ENCODE data around the gene RAB6B. TPM values are rescaled to one million over a fixed set of nuclear protein-coding genes. Genes with fewer than 3 reads are reported as not detected.

The RAB6B gene
- total and polyA plus RNA-seq, 2 of the 4 experiments (the other 2 are of a cell fraction), result 0.18 to 1.2 TPM

- CTCF ChIA-PET, result no interaction called here
- no peak overlapping the region for H3K14ac ChIP-seq (replicated peaks; ENCODE audit: low read depth, low read length)
- H3K9ac ChIP-seq (ENCODE audit: low read depth, low read length), result no peak overlapping the region
- no peak overlapping the region for H3K4me3 ChIP-seq (ENCODE audit: insufficient read depth, low read depth, low read length)
- H3K4ac ChIP-seq (ENCODE audit: low read depth, low read length), result no peak overlapping the region
- no CpG with 5 or more reads among the region's 6 CpGs for WGBS, 2 experiments (ENCODE audit: extremely low coverage in 2 of 2, insufficient read length in 1 of 2)
- in situ Hi-C loops (cut with MboI; ENCODE audit: low sequenced_read_pairs) (no loop called here), intact Hi-C loops (cut with micrococcal nuclease) (no loop called here), dilution Hi-C loops (cut with HindIII; ENCODE audit: low sequenced_read_pairs, unreplicated experiment) (no loop called here)
- H2BK5ac ChIP-seq (ENCODE audit: low read depth, low read length, poor library complexity, severe bottlenecking), result no peak overlapping the region
- peaks cover 3% of the 10 kb centered on the region; the same call in 1 of the 2 replicates for H3K9me3 ChIP-seq (ENCODE audit: control insufficient read depth, insufficient read depth, low read length)
- H4K5ac ChIP-seq (ENCODE audit: low read depth, low read length), result no peak overlapping the region
- H3K9me1 ChIP-seq (ENCODE audit: insufficient read depth, low read length), result no peaks in the 10 kb centered on the region
- H3K27ac ChIP-seq (ENCODE audit: insufficient read depth, low read length), result no peak overlapping the region
- H2BK15ac ChIP-seq (ENCODE audit: low read depth, low read length), result no peak overlapping the region
- no peak overlapping the region for H3K18ac ChIP-seq (ENCODE audit: low read depth, low read length)
- no peak overlapping the region for H2AFZ ChIP-seq (replicated peaks; ENCODE audit: low read length, poor library complexity)
- no peak overlapping the region for H4K8ac ChIP-seq (ENCODE audit: low read depth in 2 of 2, low read length in 2 of 2)
- H2AK5ac ChIP-seq (ENCODE audit: low read depth, low read length), result no peak overlapping the region
- H3K56ac ChIP-seq (ENCODE audit: extremely low read depth, insufficient read depth, low read length), result no peak overlapping the region
- H3K36me3 ChIP-seq (ENCODE audit: control insufficient read depth, insufficient read depth, low read length), result no peaks in the 10 kb centered on the region
- H3K4me2 ChIP-seq (ENCODE audit: low read depth, low read length), result no peak overlapping the region
- POLR2A ChIA-PET (ENCODE audit: unreplicated experiment), result no interaction called here
- H3K27me3 ChIP-seq (ENCODE audit: control insufficient read depth, insufficient read depth, low read length), result peaks cover 57% of the 10 kb centered on the region
- no peak overlapping the region for H3K23ac ChIP-seq (ENCODE audit: low read depth, low read length)
- H3K4me1 ChIP-seq (ENCODE audit: control insufficient read depth, insufficient read depth, low read length), result no peaks in the 10 kb centered on the region
- ATAC-seq (ENCODE audit: low read depth), result no peak
- H2BK20ac ChIP-seq (ENCODE audit: low read depth, low read length), result no peak overlapping the region
- TF ChIP-seq CTCF (conservative IDR thresholded peaks at IDR 0.05; ENCODE audit: low read depth, low read length) (no peak), NFE2L2 (IDR thresholded peaks at IDR 0.05; ENCODE audit: low read depth, low read length) (no peak), CEBPB (IDR thresholded peaks at IDR 0.05; ENCODE audit: low read depth, low read length) (no peak), MAFK (IDR thresholded peaks at IDR 0.05; ENCODE audit: low read depth, low read length) (no peak), FOS (IDR thresholded peaks at IDR 0.05; ENCODE audit: low read depth, low read length) (no peak), MAZ (IDR thresholded peaks at IDR 0.05; ENCODE audit: borderline replicate concordance, low read depth, low read length) (no peak), CHD1 (IDR thresholded peaks at IDR 0.05; ENCODE audit: low read depth, low read length) (no peak), ELK1 (IDR thresholded peaks at IDR 0.05; ENCODE audit: borderline replicate concordance, low read depth, low read length) (no peak), POLR2A (IDR thresholded peaks at IDR 0.05; ENCODE audit: low read depth, low read length) (no peak), RFX5 (IDR thresholded peaks at IDR 0.05; ENCODE audit: low read depth, low read length) (no peak), SMC3 (IDR thresholded peaks at IDR 0.05; ENCODE audit: low read depth, low read length) (no peak), RCOR1 (IDR thresholded peaks at IDR 0.05; ENCODE audit: insufficient replicate concordance, low read length) (no peak), MXI1 (IDR thresholded peaks at IDR 0.05; ENCODE audit: borderline replicate concordance, low read depth, low read length) (no peak), BHLHE40 (IDR thresholded peaks at IDR 0.05; ENCODE audit: low read depth, low read length) (no peak), USF2 (IDR thresholded peaks at IDR 0.05; ENCODE audit: low read depth, low read length) (no peak), RAD21 (IDR thresholded peaks at IDR 0.05; ENCODE audit: low read length) (no peak)
- no peak overlapping the region for H4K91ac ChIP-seq (ENCODE audit: insufficient read depth, low read depth, low read length)
- DNase-seq, result no peak
- H2AK9ac ChIP-seq (replicated peaks; ENCODE audit: low read depth, low read length, poor library complexity), result no peak overlapping the region
- no peaks in the 10 kb centered on the region for H3K79me1 ChIP-seq (ENCODE audit: low read depth in 1 of 2, low read length in 2 of 2)
- no peaks in the 10 kb centered on the region for H4K20me1 ChIP-seq (ENCODE audit: insufficient read depth, low read length)
- no peak overlapping the region for H2BK120ac ChIP-seq (ENCODE audit: low read depth, low read length)
- BruUV-seq (replicated peaks), result no TSS peak
These were observed 26.1 kb downstream of the RAB6B start for GRCh38 chr3:133869586-133869985.
